ENCODE data around the gene MAPKAP1. TPM values are rescaled to one million over a fixed set of nuclear protein-coding genes. Genes with fewer than 3 reads are reported as not detected.
A peak's percentile ranks its signal among the peaks of the same experiment; 100 is the strongest.

Gene MAPKAP1
- total RNA-seq, 4 donors from 2014 or later, result 87.1 to 114 (median 111) TPM

GRCh38 chr9:125747765-125748445 lies 40.9 kb upstream of the MAPKAP1 start:
- intact Hi-C loops (cut with DNase I), result no loop called here
- peaks cover 28 to 36% of the 10 kb centered on the region in 2 donors for H3K4me1 ChIP-seq
- no peaks in the 10 kb centered on the region for H3K36me3 ChIP-seq
- peak overlapping the region; percentile 89 to 93 (median 91) for H3K27ac ChIP-seq
- 2 to 7% methylated on average over 3 to 7 of the region's 88 CpGs for WGBS, 2 donors
- H3K27me3 ChIP-seq, result no peaks in the 10 kb centered on the region
- H3K9me3 ChIP-seq, result no peaks in the 10 kb centered on the region
- peak; percentile 33 to 57 for DNase-seq
- peak overlapping the region; percentile 71 to 86 (median 72) for H3K4me3 ChIP-seq (replicated peaks in 1 of 3)
- TF ChIP-seq, protein P1, sequence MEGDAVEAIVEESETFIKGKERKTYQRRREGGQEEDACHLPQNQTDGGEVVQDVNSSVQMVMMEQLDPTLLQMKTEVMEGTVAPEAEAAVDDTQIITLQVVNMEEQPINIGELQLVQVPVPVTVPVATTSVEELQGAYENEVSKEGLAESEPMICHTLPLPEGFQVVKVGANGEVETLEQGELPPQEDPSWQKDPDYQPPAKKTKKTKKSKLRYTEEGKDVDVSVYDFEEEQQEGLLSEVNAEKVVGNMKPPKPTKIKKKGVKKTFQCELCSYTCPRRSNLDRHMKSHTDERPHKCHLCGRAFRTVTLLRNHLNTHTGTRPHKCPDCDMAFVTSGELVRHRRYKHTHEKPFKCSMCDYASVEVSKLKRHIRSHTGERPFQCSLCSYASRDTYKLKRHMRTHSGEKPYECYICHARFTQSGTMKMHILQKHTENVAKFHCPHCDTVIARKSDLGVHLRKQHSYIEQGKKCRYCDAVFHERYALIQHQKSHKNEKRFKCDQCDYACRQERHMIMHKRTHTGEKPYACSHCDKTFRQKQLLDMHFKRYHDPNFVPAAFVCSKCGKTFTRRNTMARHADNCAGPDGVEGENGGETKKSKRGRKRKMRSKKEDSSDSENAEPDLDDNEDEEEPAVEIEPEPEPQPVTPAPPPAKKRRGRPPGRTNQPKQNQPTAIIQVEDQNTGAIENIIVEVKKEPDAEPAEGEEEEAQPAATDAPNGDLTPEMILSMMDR (IDR thresholded peaks at IDR 0.05), result no peak
- TF ChIP-seq POLR2A (IDR thresholded peaks at IDR 0.05), result peak in 1 of 2 donors; percentile 19

DNA sequence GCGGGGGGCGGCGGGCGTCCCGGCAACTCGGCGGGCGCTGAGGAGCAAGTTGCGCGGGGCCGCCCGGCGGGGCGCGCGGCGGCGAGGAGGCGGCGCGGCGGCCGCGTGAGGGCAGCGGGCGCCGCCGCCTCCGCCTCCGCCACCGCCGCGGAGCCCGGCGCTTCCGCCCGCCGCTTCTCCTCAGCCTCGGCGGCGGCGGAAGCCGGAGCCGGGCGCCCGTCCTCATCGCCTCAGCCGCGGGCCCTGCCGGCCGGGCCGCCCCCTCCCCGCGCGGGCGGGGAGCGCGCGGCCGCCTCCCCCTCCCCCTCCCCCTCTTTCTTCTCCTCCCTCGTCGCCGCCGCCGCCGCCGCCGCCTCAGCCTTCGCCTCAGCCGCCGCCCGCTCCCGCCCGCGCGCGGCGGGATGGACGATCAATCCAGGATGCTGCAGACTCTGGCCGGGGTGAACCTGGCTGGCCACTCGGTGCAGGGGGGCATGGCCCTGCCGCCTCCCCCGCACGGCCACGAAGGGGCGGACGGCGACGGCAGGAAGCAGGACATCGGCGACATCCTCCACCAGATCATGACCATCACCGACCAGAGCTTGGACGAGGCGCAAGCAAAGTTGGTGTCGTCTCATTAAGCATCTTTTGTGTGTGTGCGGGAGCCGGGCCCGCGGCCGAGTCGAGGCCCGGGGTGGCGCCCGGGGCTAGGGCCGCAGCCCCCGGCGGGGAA lies 40.2 kb upstream of the MAPKAP1 start, which contains the start of gene PBX3:
TSS of gene PBX3 (plus strand) at position 321 of the 712 bp plus-strand sequence.
- Histone ChIP-seq H3K4me1 (peaks cover 22 to 31% of the 10 kb centered on the region in 2 donors), H3K36me3 (no peaks in the 10 kb centered on the region), H3K27ac (peak within 1 kb of the TSS; percentile 89 to 93 (median 91)), H3K9me3 (no peaks in the 10 kb centered on the region), H3K27me3 (no peaks in the 10 kb centered on the region), H3K4me3 (replicated peaks in 1 of 3) (peak within 1 kb of the TSS; percentile 71 to 86 (median 72))
- intact Hi-C loops (cut with DNase I), result no loop called here
- TF ChIP-seq POLR2A (IDR thresholded peaks at IDR 0.05), result peak in 1 of 2 donors; percentile 40
- TF ChIP-seq, protein P1 (IDR thresholded peaks at IDR 0.05), result no peak
- 0% methylated on average over 18 of the region's 107 CpGs; no CpG with 5 or more reads in 1 of the 2 donors for WGBS, 2 donors
- DNase-seq, result peak; percentile 62 to 64

DNA sequence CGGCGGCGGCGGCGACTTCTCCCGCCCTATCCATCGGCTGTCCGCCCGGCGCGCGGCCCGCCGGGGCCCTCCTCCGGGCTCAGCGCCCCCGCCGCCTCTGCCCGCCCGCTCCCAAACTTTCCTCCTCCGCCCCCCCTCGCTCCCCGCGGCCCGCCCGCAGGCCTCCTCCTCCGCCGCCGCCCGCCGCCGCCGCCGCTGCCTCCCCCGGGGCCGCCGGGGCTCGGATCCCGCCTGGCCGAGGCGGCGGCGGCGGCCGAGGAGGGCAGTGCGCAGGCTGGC lies 39.7 kb upstream of the MAPKAP1 start:
- 0% methylated on average over 16 of the region's 46 CpGs; no CpG with 5 or more reads in 1 of the 2 donors for WGBS, 2 donors
- Histone ChIP-seq H3K27me3 (no peaks in the 10 kb centered on the region), H3K9me3 (no peaks in the 10 kb centered on the region), H3K4me1 (peaks cover 19 to 26% of the 10 kb centered on the region in 2 donors), H3K4me3 (replicated peaks in 1 of 3) (peak overlapping the region in 1 of 3 donors; percentile 71), H3K36me3 (no peaks in the 10 kb centered on the region), H3K27ac (peak overlapping the region in 2 of 3 donors; percentile 54 to 88)
- no peak for DNase-seq
- TF ChIP-seq, protein P1 (IDR thresholded peaks at IDR 0.05), result no peak
- no peak for TF ChIP-seq POLR2A (IDR thresholded peaks at IDR 0.05)
- intact Hi-C loops (cut with DNase I), result no loop called here

GRCh38 chr9:125746017-125746773 lies 39.2 kb upstream of the MAPKAP1 start:
- no peaks in the 10 kb centered on the region for H3K36me3 ChIP-seq
- no peaks in the 10 kb centered on the region for H3K9me3 ChIP-seq
- peak overlapping the region; percentile 54 to 88 (median 77) for H3K27ac ChIP-seq
- TF ChIP-seq POLR2A (IDR thresholded peaks at IDR 0.05), result peak; percentile 6 to 87
- TF ChIP-seq, protein P1 (IDR thresholded peaks at IDR 0.05), result no peak
- peak; percentile 95 for DNase-seq
- 0% methylated on average over 10 to 30 of the region's 79 CpGs for WGBS, 2 donors
- no peaks in the 10 kb centered on the region for H3K27me3 ChIP-seq
- intact Hi-C loops (cut with DNase I), result no loop called here
- peak overlapping the region; percentile 19 to 86 (median 71) for H3K4me3 ChIP-seq (replicated peaks in 1 of 3)
- peaks cover 19 to 24% of the 10 kb centered on the region in 2 donors for H3K4me1 ChIP-seq
